ENCODE data around the gene NAA40.

DNA sequence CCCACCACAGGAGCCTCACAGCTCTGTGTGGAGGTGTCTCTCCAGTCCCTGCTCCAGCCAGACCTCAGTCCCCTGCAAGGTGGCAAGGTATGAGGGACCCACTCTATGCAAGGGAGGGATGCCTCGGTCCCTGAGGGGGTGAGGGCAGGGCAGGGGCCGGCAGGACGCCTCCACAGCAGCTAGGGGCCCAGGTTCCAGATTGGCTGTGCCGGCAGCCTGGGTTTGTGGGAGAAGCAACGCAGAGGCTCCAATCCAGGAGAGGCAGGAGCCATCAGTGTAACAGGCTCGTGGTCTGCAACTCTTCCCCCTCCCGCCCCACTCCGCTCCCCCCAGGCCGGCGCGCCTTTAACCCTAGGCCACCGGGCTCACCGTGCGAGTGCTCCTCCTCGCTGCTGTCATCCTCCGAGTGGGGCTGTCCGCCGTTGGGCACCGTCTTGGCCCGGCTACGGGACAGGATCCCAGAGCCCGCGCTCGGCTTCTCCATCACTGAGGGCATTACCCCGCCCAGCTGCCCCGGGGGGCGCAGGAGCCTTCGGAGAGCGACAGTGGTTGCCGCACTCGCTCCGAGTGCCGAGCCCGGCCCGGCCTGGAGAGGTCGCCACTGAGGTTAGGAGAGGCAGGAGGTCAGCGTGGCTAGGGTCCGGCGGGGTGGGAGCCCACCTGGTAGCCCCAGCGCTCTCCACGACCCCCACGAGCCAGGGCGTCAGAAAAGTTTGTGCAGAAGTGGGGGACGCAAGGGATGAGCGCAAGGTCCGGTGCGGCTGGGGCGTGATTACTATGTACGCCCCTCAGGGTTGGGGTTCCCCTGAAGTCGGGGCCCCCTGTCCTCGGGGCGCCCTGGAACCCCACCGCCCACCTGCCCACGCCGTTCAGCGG, 22.6 kb upstream of the NAA40 start:
- TF ChIP-seq ELF4 (IDR thresholded peaks at IDR 0.05) (no peak), FOXM1 (IDR thresholded peaks at IDR 0.05; ENCODE audit: borderline replicate concordance) (no peak), FOXA1 (IDR thresholded peaks at IDR 0.05) (no peak)
- TF ChIP-seq, protein P1, sequence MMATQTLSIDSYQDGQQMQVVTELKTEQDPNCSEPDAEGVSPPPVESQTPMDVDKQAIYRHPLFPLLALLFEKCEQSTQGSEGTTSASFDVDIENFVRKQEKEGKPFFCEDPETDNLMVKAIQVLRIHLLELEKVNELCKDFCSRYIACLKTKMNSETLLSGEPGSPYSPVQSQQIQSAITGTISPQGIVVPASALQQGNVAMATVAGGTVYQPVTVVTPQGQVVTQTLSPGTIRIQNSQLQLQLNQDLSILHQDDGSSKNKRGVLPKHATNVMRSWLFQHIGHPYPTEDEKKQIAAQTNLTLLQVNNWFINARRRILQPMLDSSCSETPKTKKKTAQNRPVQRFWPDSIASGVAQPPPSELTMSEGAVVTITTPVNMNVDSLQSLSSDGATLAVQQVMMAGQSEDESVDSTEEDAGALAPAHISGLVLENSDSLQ (IDR thresholded peaks at IDR 0.05), result no peak

Data from HEK293T (cell line).